ENCODE data around the gene ARSD.
"Not testable (repeated sequence)": the region's sequence is repeated elsewhere in the genome, so short reads cannot be mapped to it uniquely, and the experiment has no call there.

ARSD gene

DNA sequence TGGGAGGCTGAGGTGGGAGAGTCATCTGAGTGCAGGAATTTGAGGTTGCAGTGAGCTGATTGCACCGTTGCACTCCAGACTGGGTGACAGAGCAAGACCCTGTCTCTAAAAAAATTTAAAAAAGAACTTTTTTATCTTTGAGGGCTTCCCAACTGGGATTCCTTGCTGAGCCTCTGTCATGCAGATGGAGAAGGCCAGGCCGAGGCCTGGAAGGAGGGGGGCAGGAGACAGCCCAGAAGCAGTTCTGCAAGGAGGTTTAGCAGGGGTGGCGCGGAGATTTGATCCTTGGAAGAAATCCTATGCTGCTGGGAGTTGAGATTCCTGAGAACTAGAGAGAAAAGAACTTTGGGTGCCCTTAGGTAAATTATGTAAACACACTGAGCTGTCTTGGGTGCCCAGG is 2.5 kb upstream of the ARSD start:
- TF ChIP-seq, protein P1, sequence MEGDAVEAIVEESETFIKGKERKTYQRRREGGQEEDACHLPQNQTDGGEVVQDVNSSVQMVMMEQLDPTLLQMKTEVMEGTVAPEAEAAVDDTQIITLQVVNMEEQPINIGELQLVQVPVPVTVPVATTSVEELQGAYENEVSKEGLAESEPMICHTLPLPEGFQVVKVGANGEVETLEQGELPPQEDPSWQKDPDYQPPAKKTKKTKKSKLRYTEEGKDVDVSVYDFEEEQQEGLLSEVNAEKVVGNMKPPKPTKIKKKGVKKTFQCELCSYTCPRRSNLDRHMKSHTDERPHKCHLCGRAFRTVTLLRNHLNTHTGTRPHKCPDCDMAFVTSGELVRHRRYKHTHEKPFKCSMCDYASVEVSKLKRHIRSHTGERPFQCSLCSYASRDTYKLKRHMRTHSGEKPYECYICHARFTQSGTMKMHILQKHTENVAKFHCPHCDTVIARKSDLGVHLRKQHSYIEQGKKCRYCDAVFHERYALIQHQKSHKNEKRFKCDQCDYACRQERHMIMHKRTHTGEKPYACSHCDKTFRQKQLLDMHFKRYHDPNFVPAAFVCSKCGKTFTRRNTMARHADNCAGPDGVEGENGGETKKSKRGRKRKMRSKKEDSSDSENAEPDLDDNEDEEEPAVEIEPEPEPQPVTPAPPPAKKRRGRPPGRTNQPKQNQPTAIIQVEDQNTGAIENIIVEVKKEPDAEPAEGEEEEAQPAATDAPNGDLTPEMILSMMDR (IDR thresholded peaks at IDR 0.05; ENCODE audit: low read depth, low read length, missing control alignments), result no peak
- H3K4me3 ChIP-seq (replicated peaks; ENCODE audit: low read depth, low read length), result no peak overlapping the region
- DNase-seq (ENCODE audit: extremely low read depth, low read depth), result no peak

DNA sequence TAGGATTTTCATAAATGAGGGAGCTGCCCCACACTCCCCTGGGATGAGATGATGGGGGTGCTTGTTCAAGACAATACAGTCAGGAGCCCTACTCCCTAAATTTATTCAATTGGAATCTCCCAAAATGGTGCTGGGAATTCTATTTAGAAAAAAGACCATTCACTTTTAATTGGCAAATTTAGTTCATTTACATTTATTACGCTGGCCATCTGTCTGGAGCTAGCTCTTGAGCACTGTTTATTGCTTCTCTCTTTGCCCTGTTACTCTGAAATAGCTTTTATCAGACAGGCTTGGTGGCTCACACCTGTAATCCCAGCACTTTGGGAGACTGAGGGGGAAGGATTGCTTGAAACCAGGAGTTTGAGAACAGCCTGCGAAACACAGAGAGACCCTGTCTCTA is 2.0 kb upstream of the ARSD start:
- DNase-seq (ENCODE audit: extremely low read depth, low read depth), result no peak
- H3K4me3 ChIP-seq (replicated peaks; ENCODE audit: low read depth, low read length), result no peak overlapping the region
- TF ChIP-seq, protein P1 (IDR thresholded peaks at IDR 0.05; ENCODE audit: low read depth, low read length, missing control alignments), result no peak

DNA sequence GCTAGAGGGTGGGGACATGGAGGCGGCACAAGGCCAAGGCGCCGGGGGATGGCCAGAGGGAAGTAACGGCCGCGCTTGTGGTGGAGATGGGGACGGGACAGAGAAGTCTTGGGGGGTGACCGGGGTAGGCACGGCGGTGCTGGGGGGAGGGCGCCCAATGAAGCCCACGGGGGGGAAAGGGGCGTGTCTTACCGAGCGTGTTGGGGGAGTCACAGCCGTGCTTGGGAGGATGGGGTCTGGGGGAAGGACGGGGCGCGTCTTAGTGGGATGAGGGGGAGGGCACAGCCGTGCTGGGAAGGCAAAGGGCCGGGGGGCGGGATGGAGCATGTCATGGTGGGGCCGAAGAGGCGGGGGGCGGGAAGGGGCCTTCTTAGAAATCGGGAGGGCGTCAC is 952 bp downstream of the ARSD start:
- peak overlapping the region; percentile 52 for H3K4me3 ChIP-seq (replicated peaks; ENCODE audit: low read depth, low read length)
- DNase-seq (ENCODE audit: extremely low read depth, low read depth), result peak; percentile 5
- TF ChIP-seq, protein P1 (IDR thresholded peaks at IDR 0.05; ENCODE audit: low read depth, low read length, missing control alignments), result no peak

DNA sequence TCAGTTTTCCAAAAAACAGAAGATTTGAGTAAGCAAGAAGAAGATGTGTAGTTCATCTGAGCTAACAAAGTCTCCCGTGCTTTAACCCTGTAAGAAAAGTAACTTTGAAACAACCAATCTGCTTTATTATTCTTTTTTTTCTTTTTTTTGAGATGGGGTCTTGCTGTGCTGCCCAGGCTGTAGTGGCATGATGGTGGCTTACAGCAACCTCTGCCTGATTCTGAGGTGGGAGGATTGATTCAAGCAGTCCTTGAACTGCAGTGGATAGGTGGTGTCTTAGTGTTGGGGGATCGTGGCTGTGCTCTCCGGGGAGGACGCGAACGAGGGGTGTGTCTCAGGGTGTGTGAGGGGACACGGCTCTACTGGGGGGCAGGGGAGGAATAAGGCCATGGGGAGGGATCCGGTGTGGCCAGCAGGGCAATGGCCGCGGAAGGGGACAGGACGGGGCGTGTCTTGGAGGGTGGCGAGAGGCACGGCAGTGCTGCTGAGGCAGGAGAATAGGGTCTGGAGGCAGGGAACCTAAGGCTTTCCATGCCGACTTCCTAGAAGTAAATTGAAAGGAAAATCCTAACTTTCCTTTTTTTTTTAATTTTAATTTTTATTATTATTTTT is 2.4 kb downstream of the ARSD start:
- H3K4me3 ChIP-seq (replicated peaks; ENCODE audit: low read depth, low read length), result no peak overlapping the region
- no peak for DNase-seq (ENCODE audit: extremely low read depth, low read depth)
- TF ChIP-seq, protein P1 (IDR thresholded peaks at IDR 0.05; ENCODE audit: low read depth, low read length, missing control alignments), result no peak

DNA sequence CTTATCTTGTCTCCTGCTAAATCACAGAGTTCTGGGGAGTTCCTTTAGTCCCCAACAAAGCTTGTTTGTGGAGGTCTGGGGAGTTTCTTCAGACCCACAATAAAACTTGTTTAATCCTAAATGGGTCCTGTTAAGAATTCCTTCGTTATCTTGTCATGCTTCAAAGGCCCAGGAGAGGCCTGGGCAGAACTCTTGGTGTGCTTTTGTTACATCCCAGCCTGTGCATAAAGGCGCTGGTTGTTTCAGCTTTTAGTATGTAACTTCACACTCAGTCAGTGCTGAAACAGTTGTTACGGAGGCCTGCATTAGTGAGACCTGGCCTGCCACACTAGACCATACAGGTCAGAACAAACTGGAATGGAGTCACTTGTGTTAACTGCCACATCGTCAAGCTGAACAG is 2.9 kb downstream of the ARSD start:
- DNase-seq (ENCODE audit: extremely low read depth, low read depth); H3K4me3 ChIP-seq (replicated peaks; ENCODE audit: low read depth, low read length): not testable (repeated sequence)

DNA sequence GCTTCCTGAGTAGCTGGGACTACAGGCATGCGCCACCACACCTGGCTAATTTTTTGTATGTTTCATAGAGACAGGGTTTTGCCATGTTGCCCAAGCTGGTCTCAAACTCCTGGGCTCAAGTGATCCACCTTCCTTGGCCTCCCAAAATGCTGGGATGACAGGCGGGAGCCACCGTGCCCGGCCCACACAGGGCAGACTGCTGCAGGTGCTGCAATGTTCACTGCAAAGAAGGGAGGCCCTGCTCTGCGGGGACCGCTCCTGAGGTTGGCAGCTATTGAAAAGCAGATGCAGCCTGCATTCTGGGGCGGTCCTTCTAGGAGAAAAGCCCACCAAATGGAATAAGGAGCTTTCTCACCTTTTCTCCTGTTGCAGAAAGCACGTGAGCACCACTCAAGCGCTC is 5.0 kb downstream of the ARSD start:
- TF ChIP-seq, protein P1 (IDR thresholded peaks at IDR 0.05; ENCODE audit: low read depth, low read length, missing control alignments), result no peak
- no peak for DNase-seq (ENCODE audit: extremely low read depth, low read depth)
- no peak overlapping the region for H3K4me3 ChIP-seq (replicated peaks; ENCODE audit: low read depth, low read length)

DNA sequence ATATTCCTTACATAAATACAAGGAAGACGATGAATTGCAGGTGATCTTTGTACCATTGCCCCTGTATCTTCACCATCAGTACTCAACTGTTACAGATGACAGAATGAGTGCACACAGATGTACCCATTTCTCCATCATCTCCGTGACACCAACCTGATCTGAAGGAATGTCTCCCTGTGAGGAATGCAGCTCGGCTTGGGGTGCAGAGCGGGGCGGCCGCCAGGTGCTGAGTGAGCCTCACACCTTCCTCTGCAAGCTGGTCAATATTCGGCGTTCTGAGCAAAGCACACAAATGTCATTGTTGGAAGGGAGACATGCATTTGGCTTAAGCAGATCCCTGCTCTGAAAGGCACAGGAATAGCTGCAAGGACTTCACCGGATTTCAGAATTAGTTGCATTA is 7.4 kb downstream of the ARSD start:
- TF ChIP-seq, protein P1 (IDR thresholded peaks at IDR 0.05; ENCODE audit: low read depth, low read length, missing control alignments), result no peak
- DNase-seq (ENCODE audit: extremely low read depth, low read depth), result no peak

More for the DNA sequence above, 7.4 kb downstream of the ARSD start:
- no peak overlapping the region for H3K4me3 ChIP-seq (replicated peaks; ENCODE audit: low read depth, low read length)
